Urothelium cell line (cell line): ENCODE data around the gene DCTPP1.
"Not testable (repeated sequence)": the region's sequence is repeated elsewhere in the genome, so short reads cannot be mapped to it uniquely, and the experiment has no call there.

ENCODE experiments used
- DNase-seq: peaks from one replicate; pipeline ENCODE4 v3.0.0; 2011; ENCODE audit warnings: low spot score, mixed read lengths
- FAIRE-seq: peaks from 2 replicates; lab custom pipeline; 2011; peaks lifted over from hg19 to GRCh38; lab: Jason Lieb, UNC

The DCTPP1 gene

DNA sequence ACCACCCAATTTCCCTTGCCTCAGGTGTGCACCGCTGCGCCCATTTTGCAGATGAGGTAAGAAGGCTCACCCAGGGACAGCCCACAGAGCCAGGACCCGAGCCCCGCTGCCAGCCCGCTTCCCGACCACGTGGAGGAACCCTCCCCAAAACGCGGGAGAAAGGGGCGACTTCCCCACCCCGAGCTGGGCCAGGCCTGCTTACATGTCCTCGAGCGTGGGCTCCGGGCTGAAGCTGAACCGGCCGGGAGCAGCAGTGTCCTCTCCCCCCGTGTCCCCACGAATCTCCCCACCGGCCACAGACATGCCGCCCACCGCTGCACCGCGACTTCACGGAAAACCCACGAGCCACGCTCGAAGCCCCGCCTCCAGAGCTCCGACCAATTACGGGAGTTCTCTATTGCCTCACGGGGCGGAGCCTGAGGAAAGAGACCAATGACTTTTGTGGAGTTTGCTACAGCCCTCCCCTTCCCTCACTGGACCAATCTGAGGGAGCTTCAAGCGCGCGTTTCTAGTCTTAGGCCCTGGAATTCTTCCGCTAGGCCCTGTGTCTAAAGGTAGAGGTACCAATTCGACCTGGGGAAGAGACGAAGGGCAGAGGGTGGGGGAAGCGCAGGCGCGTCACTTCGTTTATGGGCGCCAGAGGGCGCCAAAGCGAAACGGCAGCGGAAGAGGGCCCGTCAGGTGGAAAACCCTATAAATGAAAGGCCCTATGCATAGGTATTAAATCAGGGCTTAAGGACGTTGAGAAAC is at the start of gene DCTPP1:
TSS of gene DCTPP1 (minus strand) at position 353 of the 750 bp plus-strand sequence. CDS start at position 303, 50 bp downstream.
- FAIRE-seq (no peak), DNase-seq (peak; percentile 91)

- FAIRE-seq: no peak
- DNase-seq: no peak
These were observed 49.1 kb upstream of the DCTPP1 start for GRCh38 chr16:30478766-30479478.

GRCh38 chr16:30477773-30478172 is 47.9 kb upstream of the DCTPP1 start:
- not testable (repeated sequence) for DNase-seq, FAIRE-seq

DNA sequence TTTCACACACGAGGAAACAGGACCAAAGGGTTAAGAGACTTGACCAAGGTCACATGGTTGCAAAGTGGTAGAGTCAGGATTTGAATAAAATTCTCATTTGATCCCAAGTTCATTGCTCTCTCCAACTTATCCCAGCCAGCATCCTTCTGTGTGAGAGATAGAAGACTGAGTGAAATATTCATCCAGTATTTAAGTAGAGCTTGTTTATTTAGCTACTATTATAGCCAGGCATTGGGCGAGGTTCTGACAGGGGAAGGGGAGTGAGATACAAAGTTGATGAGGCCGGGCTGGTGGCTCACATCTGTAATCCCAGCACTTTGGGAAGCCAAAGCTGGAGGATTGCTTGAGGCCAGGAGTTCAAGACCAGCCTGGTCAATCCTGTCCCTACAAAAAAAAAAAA is 47.2 kb upstream of the DCTPP1 start:
- DNase-seq (no peak), FAIRE-seq (no peak)

DNA sequence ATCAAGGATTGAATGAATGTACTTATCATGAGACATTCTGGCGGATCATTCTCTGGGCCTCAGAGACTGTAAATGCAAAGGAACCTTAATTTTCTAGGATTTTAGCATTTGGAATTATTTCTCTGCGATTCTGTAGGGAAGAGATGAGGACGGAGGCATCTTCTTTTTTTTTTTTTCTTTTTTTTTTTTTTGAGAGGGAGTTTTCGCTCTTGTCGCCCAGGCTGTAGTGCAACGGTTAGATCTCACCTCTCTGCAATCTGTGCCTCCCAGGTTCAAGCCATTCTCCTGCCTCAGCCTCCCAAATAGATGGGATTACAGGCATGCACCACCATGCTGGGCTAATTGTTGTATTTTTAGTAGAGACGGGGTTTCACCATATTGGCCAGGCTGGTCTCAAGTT is 44.9 kb upstream of the DCTPP1 start:
- no peak for FAIRE-seq

GRCh38 chr16:30474074-30474452 is 44.2 kb upstream of the DCTPP1 start:
- no peak for FAIRE-seq
- no peak for DNase-seq

More for the DNA sequence above, 44.9 kb upstream of the DCTPP1 start:
- no peak for DNase-seq

GRCh38 chr16:30473231-30474073 is 43.6 kb upstream of the DCTPP1 start:
- DNase-seq (no peak), FAIRE-seq (no peak)

DNA sequence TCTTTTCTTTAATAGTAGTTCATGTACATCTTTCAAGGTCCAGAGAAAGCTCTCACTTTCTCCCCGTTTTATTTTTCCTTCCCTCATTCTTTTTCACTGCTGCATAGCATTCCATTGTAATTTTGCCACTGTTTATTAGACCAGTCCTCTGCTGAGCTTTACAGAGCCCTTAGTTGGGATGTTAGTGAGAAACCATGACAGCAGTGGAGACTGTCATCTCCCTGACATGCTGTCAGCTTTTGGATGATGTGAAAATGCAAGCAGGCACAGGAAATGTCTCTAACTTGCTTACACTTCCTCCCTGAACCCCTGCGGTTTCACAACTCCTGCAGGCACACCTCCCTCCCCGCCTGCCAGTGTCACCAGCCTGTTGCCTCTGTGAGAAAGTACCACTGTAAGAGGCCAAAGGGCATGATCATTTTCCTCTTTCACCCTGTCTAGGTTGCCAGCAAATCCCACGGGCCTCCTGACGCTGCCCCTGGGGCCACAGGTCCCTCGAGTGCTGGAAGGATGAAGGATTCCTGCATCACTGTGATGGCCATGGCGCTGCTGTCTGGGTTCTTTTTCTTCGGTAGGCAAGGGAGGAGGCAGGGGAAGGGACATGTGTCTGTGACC is 42.6 kb upstream of the DCTPP1 start, which contains the start of gene ITGAL:
TSS of gene ITGAL (plus strand) at position 415 of the 615 bp plus-strand sequence. CDS start at position 511, 96 bp downstream.
- DNase-seq (no peak), FAIRE-seq (no peak)

GRCh38 chr16:30470632-30470995 is 40.8 kb upstream of the DCTPP1 start:
- FAIRE-seq: no peak
- DNase-seq: no peak

DNA sequence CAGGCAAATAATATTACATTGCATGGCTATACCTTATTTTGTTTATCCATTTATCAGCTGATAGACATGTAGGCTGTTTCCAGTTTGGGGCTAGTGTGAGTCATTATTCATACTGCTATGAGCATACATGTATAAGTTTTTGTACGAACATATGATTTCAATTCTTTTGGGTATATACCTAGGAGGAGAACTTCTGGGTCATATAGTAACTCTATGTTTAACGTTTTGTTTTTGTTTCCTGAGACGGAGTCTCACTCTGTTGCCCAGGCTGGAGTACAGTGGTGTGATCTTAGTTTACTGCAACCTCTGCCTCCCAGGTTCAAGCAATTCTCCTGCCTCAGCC is 40.3 kb upstream of the DCTPP1 start:
- FAIRE-seq (no peak), DNase-seq (no peak)

- FAIRE-seq: no peak
- no peak for DNase-seq
These were observed 34.2 kb upstream of the DCTPP1 start for GRCh38 chr16:30464078-30464477.

GRCh38 chr16:30461426-30461825 is 31.6 kb upstream of the DCTPP1 start:
- not testable (repeated sequence) for FAIRE-seq, DNase-seq

DNA sequence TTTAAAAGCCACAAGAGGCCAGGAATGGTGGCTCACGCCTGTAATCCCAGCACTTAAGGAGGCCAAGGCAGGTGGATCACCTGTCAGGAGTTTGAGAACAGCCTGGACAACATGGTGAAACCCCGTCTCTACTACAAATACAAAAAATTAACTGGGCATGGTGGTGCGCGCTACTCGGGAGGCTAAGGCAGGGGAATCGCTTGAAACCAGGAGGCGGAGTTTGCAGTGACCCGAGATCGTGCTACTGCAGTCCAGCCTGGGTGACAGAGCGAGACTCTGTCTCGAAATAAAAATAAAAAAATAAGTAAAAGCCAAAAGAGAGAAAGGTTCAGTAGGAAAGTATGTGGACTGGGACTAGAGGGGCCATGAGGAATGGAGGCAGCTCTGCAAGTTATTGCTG is 29.6 kb upstream of the DCTPP1 start:
- DNase-seq: no peak
- no peak for FAIRE-seq

DNA sequence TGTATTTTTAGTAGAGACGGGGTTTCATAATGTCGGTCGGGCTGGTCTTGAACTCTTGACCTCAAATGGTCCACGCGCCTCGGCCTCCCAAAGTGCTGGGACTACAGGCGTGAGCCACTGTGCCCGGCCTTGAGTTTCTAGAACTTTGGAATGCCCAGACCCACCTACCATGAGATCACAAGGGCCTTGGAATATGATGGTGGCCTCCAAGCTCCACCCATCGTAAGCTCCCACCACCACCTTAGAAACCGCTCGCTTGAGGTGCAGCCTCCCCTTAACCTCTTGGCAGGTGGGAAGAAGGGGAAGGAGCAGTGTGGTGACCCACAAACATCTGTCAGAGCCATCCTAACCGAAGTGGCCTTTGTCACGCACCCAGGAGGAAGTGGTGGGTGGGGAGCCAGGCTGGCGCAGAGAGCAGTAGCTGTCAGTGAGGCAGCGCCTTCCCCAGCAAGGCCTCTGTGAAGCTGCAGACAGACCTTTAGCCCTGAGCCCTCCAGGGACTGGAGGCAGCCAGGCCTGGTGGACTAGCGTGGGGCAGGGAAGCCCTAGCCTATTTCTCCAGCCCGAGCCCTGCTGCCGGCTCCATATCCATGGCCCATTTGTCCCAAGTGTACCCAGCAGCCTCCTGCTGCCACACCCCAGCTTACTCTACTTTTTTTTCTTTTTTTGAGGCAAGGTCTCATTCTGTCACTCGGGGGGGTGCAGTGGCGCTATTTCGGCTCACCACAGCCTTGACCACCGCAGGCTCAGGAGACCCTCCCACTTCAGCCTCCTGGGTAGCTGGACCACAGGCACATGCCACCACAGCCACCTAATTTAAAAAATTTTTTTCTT is 28.9 kb upstream of the DCTPP1 start:
- no peak for FAIRE-seq
- DNase-seq: no peak

- DNase-seq: no peak
- no peak for FAIRE-seq
These were observed 28.1 kb upstream of the DCTPP1 start for GRCh38 chr16:30457743-30458560.

- FAIRE-seq (no peak), DNase-seq (no peak)
These were observed 27.4 kb upstream of the DCTPP1 start for GRCh38 chr16:30457256-30457655.

GRCh38 chr16:30456302-30456701 is 26.5 kb upstream of the DCTPP1 start:
- no peak for FAIRE-seq
- no peak for DNase-seq

GRCh38 chr16:30452709-30453580 is 23.1 kb upstream of the DCTPP1 start:
- not testable (repeated sequence) for FAIRE-seq, DNase-seq
